ENCODE data around the gene AGBL1.

- TF ChIP-seq CTCF (conservative IDR thresholded peaks at IDR 0.05; ENCODE audit: low read depth, low read length) (no peak), EZH2 (IDR thresholded peaks at IDR 0.05; ENCODE audit: borderline replicate concordance, low read depth, low read length, poor library complexity, severe bottlenecking) (no peak)
These were observed 952.0 kb downstream of the AGBL1 start for GRCh38 chr15:87031540-87032230.
